ENCODE results near the gene IL16. TPM values are rescaled to one million over a fixed set of nuclear protein-coding genes. Genes with fewer than 3 reads are reported as not detected.

IL16 gene
- polyA plus RNA-seq, 1 donor (not counting 4 experiments of a cell fraction or from before 2014, with no cell fraction given), result not detected

DNA sequence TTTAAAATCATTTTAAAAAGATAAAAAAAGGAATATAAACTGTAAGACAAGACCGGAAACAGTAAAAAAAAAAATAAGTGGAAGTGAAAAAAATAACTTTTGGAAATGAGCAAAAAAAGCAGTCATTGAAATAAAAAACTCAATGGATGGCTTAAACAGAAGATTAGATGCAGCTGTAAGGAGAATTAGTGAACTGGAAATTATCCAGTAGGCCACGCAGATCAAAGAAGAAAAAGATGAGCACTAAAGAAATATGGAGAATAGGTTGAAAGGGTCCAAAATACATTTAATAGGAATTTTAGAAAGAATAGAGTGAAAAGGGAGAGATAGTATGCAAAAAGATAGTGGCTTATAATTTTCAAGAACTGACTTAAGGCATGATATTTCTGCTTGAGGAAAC is 80.3 kb downstream of the IL16 start:
- no peak for FAIRE-seq

DNA sequence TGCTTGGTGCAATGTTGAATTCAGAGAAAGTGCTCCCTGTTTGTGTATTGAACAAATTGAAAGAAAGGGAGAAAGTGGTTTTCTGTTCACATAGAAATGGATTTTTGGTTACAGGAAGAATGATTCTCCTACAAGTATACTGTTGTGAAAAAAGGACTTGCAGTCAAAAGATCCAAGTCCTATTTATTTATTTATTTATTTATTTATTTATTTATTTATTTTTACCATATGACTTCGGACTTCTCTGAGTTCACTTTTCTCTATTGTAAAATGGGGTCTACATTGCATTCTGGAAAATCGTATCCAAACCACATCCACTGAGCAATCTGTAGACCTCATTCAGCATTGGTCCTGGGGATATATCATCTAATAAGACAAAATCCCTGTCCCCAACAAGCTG is 81.2 kb downstream of the IL16 start:
- Histone ChIP-seq H3K9ac (ENCODE audit: control insufficient read depth, extremely low read depth, insufficient read depth, low read length) (no peak overlapping the region), H2AFZ (ENCODE audit: control insufficient read depth, low read length) (no peak overlapping the region), H3K9me1 (ENCODE audit: control insufficient read depth, extremely low read depth, insufficient read depth, low read length) (no peaks in the 10 kb centered on the region), H3K27me3 (ENCODE audit: control insufficient read depth, extremely low read depth, insufficient read depth, low read length) (peaks cover 5% of the 10 kb centered on the region), H3K4me2 (ENCODE audit: control insufficient read depth, extremely low read depth, insufficient read depth, low read depth, low read length) (no peak overlapping the region), H3K4me1 (ENCODE audit: control insufficient read depth, extremely low read depth, insufficient read depth, low read length) (no peaks in the 10 kb centered on the region), H3K9me3 (ENCODE audit: control insufficient read depth, low read depth, low read length) (no peaks in the 10 kb centered on the region), H3K27ac (ENCODE audit: control insufficient read depth, insufficient read depth, low read length) (no peak overlapping the region), H3K4me3 (ENCODE audit: control insufficient read depth in 2 of 3, extremely low read depth in 1 of 3, insufficient read depth in 2 of 3, low read depth in 1 of 3, low read length in 3 of 3) (no peak overlapping the region), H4K20me1 (ENCODE audit: control insufficient read depth, extremely low read depth, insufficient read depth, low read length) (no peaks in the 10 kb centered on the region), H3K79me2 (ENCODE audit: control insufficient read depth, insufficient read depth, low read length) (no peaks in the 10 kb centered on the region), H3K36me3 (ENCODE audit: control insufficient read depth in 2 of 2, extremely low read depth in 1 of 2, insufficient read depth in 2 of 2, low read length in 2 of 2) (no peaks in the 10 kb centered on the region)
- DNase-seq (ENCODE audit: low read depth, low spot score), result no peak
- TF ChIP-seq EZH2 (IDR thresholded peaks at IDR 0.05; ENCODE audit: low read length), result no peak
- TF ChIP-seq, protein P1, sequence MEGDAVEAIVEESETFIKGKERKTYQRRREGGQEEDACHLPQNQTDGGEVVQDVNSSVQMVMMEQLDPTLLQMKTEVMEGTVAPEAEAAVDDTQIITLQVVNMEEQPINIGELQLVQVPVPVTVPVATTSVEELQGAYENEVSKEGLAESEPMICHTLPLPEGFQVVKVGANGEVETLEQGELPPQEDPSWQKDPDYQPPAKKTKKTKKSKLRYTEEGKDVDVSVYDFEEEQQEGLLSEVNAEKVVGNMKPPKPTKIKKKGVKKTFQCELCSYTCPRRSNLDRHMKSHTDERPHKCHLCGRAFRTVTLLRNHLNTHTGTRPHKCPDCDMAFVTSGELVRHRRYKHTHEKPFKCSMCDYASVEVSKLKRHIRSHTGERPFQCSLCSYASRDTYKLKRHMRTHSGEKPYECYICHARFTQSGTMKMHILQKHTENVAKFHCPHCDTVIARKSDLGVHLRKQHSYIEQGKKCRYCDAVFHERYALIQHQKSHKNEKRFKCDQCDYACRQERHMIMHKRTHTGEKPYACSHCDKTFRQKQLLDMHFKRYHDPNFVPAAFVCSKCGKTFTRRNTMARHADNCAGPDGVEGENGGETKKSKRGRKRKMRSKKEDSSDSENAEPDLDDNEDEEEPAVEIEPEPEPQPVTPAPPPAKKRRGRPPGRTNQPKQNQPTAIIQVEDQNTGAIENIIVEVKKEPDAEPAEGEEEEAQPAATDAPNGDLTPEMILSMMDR (optimal IDR thresholded peaks at IDR 0.05 in 1 of 3, IDR thresholded peaks at IDR 0.05 in 1 of 3, conservative IDR thresholded peaks at IDR 0.05 in 1 of 3; ENCODE audit: extremely low read depth in 1 of 3, insufficient read depth in 2 of 3, low read length in 3 of 3), result no peak
- no peak for FAIRE-seq
- dilution Hi-C loops (cut with MboI; ENCODE audit: extremely low pct_ligation_motif_present, low sequenced_read_pairs), result no loop called here

More for the DNA sequence above, 80.3 kb downstream of the IL16 start:
- no peak for TF ChIP-seq EZH2 (IDR thresholded peaks at IDR 0.05; ENCODE audit: low read length)
- TF ChIP-seq, protein P1 (optimal IDR thresholded peaks at IDR 0.05 in 1 of 3, IDR thresholded peaks at IDR 0.05 in 1 of 3, conservative IDR thresholded peaks at IDR 0.05 in 1 of 3; ENCODE audit: extremely low read depth in 1 of 3, insufficient read depth in 2 of 3, low read length in 3 of 3), result no peak
- H4K20me1 ChIP-seq (ENCODE audit: control insufficient read depth, extremely low read depth, insufficient read depth, low read length), result no peaks in the 10 kb centered on the region
- no peaks in the 10 kb centered on the region for H3K9me1 ChIP-seq (ENCODE audit: control insufficient read depth, extremely low read depth, insufficient read depth, low read length)
- H3K9ac ChIP-seq (ENCODE audit: control insufficient read depth, extremely low read depth, insufficient read depth, low read length), result no peak overlapping the region
- DNase-seq (ENCODE audit: low read depth, low spot score), result no peak
- dilution Hi-C loops (cut with MboI; ENCODE audit: extremely low pct_ligation_motif_present, low sequenced_read_pairs), result no loop called here
- no peaks in the 10 kb centered on the region for H3K79me2 ChIP-seq (ENCODE audit: control insufficient read depth, insufficient read depth, low read length)
- no peak overlapping the region for H3K27ac ChIP-seq (ENCODE audit: control insufficient read depth, insufficient read depth, low read length)
- H2AFZ ChIP-seq (ENCODE audit: control insufficient read depth, low read length), result no peak overlapping the region
- H3K4me2 ChIP-seq (ENCODE audit: control insufficient read depth, extremely low read depth, insufficient read depth, low read depth, low read length), result no peak overlapping the region
- H3K27me3 ChIP-seq (ENCODE audit: control insufficient read depth, extremely low read depth, insufficient read depth, low read length), result peaks cover 5% of the 10 kb centered on the region
- no peaks in the 10 kb centered on the region for H3K9me3 ChIP-seq (ENCODE audit: control insufficient read depth, low read depth, low read length)
- H3K4me3 ChIP-seq (ENCODE audit: control insufficient read depth in 2 of 3, extremely low read depth in 1 of 3, insufficient read depth in 2 of 3, low read depth in 1 of 3, low read length in 3 of 3), result no peak overlapping the region
- no peaks in the 10 kb centered on the region for H3K36me3 ChIP-seq (ENCODE audit: control insufficient read depth in 2 of 2, extremely low read depth in 1 of 2, insufficient read depth in 2 of 2, low read length in 2 of 2)
- H3K4me1 ChIP-seq (ENCODE audit: control insufficient read depth, extremely low read depth, insufficient read depth, low read length), result no peaks in the 10 kb centered on the region

All from keratinocyte (primary cell).